ACC112 (cell line): ENCODE data around the gene GJA3.

Source experiments
- H2AFZ ChIP-seq: fragments of 200-600 bp; sonication (generic); one replicate; pipeline ENCODE4 v1.6.0; 2017; ENCODE audit warnings: antibody characterized with exemption, low read length; ENCODE audit not compliant: unreplicated experiment
- H3K27ac ChIP-seq: fragments of 200-600 bp; sonication (generic); 2 replicates; pipeline ENCODE4 v1.5.1; 2014; ENCODE audit warnings: low read depth, mild to moderate bottlenecking, antibody characterized with exemption, low read length, moderate library complexity
- H3K27me3 ChIP-seq: fragments of 200-600 bp; sonication (generic); 2 replicates; pipeline ENCODE4 v1.6.1; 2014; ENCODE audit warnings: mild to moderate bottlenecking, antibody characterized with exemption, low read length, moderate library complexity, mixed read lengths; ENCODE audit not compliant: insufficient read depth
- H3K36me3 ChIP-seq: fragments of 200-600 bp; sonication (generic); 2 replicates; pipeline ENCODE4 v1.6.1; 2016; ENCODE audit warnings: mild to moderate bottlenecking, antibody characterized with exemption, low read length, moderate library complexity, mixed read lengths; ENCODE audit not compliant: insufficient read depth
- H3K4me1 ChIP-seq: fragments of 200-600 bp; sonication (generic); one replicate; pipeline ENCODE4 v1.6.1; 2016; ENCODE audit warnings: low read length, mixed read lengths; ENCODE audit not compliant: insufficient read depth, unreplicated experiment, control insufficient read depth
- H3K4me3 ChIP-seq: fragments of 200-600 bp; sonication (generic); 2 replicates; pipeline ENCODE4 v1.5.1; 2014; ENCODE audit warnings: mild to moderate bottlenecking, low read depth, low read length
- H3K79me2 ChIP-seq: fragments of 200-600 bp; sonication (generic); one replicate; pipeline ENCODE4 v1.6.0; 2016; ENCODE audit warnings: low read length; ENCODE audit not compliant: control insufficient read depth, unreplicated experiment, insufficient read depth

The GJA3 gene

GRCh38 chr13:20192158-20192835, 31.4 kb upstream of the GJA3 start:
- H3K36me3 ChIP-seq = no peaks in the 10 kb centered on the region
- H3K4me3 ChIP-seq = peak overlapping the region; percentile 65
- H3K27ac ChIP-seq = no peak overlapping the region
- peaks cover 7% of the 10 kb centered on the region for H3K4me1 ChIP-seq
- no peaks in the 10 kb centered on the region for H3K79me2 ChIP-seq
- H2AFZ ChIP-seq = peak overlapping the region; percentile 5
- H3K27me3 ChIP-seq = peaks cover 61% of the 10 kb centered on the region

- Histone ChIP-seq H3K27me3 (peaks cover 55% of the 10 kb centered on the region), H3K27ac (no peak overlapping the region), H2AFZ (no peak overlapping the region), H3K4me3 (peak overlapping the region; percentile 65), H3K36me3 (no peaks in the 10 kb centered on the region), H3K4me1 (peaks cover 7% of the 10 kb centered on the region), H3K79me2 (no peaks in the 10 kb centered on the region)
Measured at GRCh38 chr13:20191311-20192157, 30.7 kb upstream of the GJA3 start.

- Histone ChIP-seq H3K27ac (no peak overlapping the region), H3K36me3 (no peaks in the 10 kb centered on the region), H3K4me1 (peaks cover 7% of the 10 kb centered on the region), H2AFZ (no peak overlapping the region), H3K4me3 (no peak overlapping the region), H3K27me3 (peaks cover 46% of the 10 kb centered on the region), H3K79me2 (no peaks in the 10 kb centered on the region)
Measured at GRCh38 chr13:20190481-20191310, 29.8 kb upstream of the GJA3 start.

- H3K79me2 ChIP-seq = no peaks in the 10 kb centered on the region
- H3K27me3 ChIP-seq = peaks cover 40% of the 10 kb centered on the region
- H3K27ac ChIP-seq = no peak overlapping the region
- H3K4me3 ChIP-seq = no peak overlapping the region
- H2AFZ ChIP-seq = no peak overlapping the region
- H3K36me3 ChIP-seq = no peaks in the 10 kb centered on the region
- H3K4me1 ChIP-seq = peaks cover 7% of the 10 kb centered on the region
Measured at GRCh38 chr13:20190076-20190475, 29.2 kb upstream of the GJA3 start.

GRCh38 chr13:20188667-20189553, 28.1 kb upstream of the GJA3 start:
- H3K79me2 ChIP-seq = no peaks in the 10 kb centered on the region
- no peak overlapping the region for H2AFZ ChIP-seq
- H3K27ac ChIP-seq = no peak overlapping the region
- H3K27me3 ChIP-seq = peaks cover 29% of the 10 kb centered on the region
- peaks cover 7% of the 10 kb centered on the region for H3K4me1 ChIP-seq
- H3K36me3 ChIP-seq = no peaks in the 10 kb centered on the region
- no peak overlapping the region for H3K4me3 ChIP-seq

GRCh38 chr13:20186771-20187170, 25.9 kb upstream of the GJA3 start:
- Histone ChIP-seq H3K4me1 (no peaks in the 10 kb centered on the region), H3K27me3 (peaks cover 7% of the 10 kb centered on the region; the same call in 1 of the 2 replicates), H3K36me3 (no peaks in the 10 kb centered on the region), H3K4me3 (no peak overlapping the region), H2AFZ (no peak overlapping the region), H3K27ac (no peak overlapping the region), H3K79me2 (no peaks in the 10 kb centered on the region)

- peaks cover 10% of the 10 kb centered on the region; the same call in 1 of the 2 replicates for H3K27me3 ChIP-seq
- H2AFZ ChIP-seq = no peak overlapping the region
- no peaks in the 10 kb centered on the region for H3K79me2 ChIP-seq
- no peak overlapping the region for H3K4me3 ChIP-seq
- no peak overlapping the region for H3K27ac ChIP-seq
- no peaks in the 10 kb centered on the region for H3K36me3 ChIP-seq
- H3K4me1 ChIP-seq = no peaks in the 10 kb centered on the region
Measured at GRCh38 chr13:20185366-20186056, 24.7 kb upstream of the GJA3 start.

- no peak overlapping the region for H2AFZ ChIP-seq
- no peak overlapping the region for H3K27ac ChIP-seq
Measured at GRCh38 chr13:20182231-20182846, 21.5 kb upstream of the GJA3 start.

GRCh38 chr13:20181188-20181587, 20.3 kb upstream of the GJA3 start:
- Histone ChIP-seq H3K27ac (no peak overlapping the region), H3K27me3 (peaks cover 40% of the 10 kb centered on the region), H2AFZ (no peak overlapping the region), H3K36me3 (no peaks in the 10 kb centered on the region), H3K79me2 (no peaks in the 10 kb centered on the region), H3K4me3 (no peak overlapping the region), H3K4me1 (no peaks in the 10 kb centered on the region)

More at GRCh38 chr13:20182231-20182846, 21.5 kb upstream of the GJA3 start:
- H3K4me1 ChIP-seq = no peaks in the 10 kb centered on the region
- H3K4me3 ChIP-seq = no peak overlapping the region
- H3K79me2 ChIP-seq = no peaks in the 10 kb centered on the region
- peaks cover 29% of the 10 kb centered on the region for H3K27me3 ChIP-seq
- H3K36me3 ChIP-seq = no peaks in the 10 kb centered on the region
